C4-2B (cell line): ENCODE measurements around the gene PPP2R1B.

ENCODE experiments used
- H3K27ac ChIP-seq: fragments of 450-650 bp; 2 replicates; pipeline ENCODE4 v1.5.1; 2017
- CTCF ChIP-seq: fragments of 450-650 bp; conservative IDR thresholded peaks from 2 replicates; pipeline ENCODE4 v1.5.1; 2017; ENCODE audit warnings: mild to moderate bottlenecking
- ZFX ChIP-seq: fragments of 450-650 bp; IDR thresholded peaks from 2 replicates; pipeline ENCODE4 v1.6.1; 2017

The PPP2R1B gene

DNA sequence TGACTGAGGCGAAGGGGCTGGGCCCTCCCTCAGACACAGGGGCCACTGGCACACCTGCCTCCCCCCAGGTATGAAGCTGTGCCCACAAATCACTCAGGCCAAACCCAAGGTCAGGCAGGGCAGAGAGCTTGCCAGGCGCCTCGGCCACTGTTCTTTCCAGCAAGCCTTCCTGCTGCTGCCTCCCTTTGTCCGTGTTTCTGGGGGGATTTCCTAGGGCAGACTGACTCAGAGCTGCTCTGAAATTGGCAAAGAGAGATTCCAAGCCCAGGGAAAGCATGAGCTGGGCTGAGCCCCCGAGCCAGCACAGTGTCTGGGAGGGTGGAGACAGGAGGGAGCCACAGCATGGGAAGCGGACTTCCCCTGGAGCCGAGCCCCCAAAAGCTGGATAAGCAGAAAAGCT lies 33.2 kb downstream of the PPP2R1B start:
- no peak overlapping the region for H3K27ac ChIP-seq
- TF ChIP-seq ZFX (no peak), CTCF (no peak)

DNA sequence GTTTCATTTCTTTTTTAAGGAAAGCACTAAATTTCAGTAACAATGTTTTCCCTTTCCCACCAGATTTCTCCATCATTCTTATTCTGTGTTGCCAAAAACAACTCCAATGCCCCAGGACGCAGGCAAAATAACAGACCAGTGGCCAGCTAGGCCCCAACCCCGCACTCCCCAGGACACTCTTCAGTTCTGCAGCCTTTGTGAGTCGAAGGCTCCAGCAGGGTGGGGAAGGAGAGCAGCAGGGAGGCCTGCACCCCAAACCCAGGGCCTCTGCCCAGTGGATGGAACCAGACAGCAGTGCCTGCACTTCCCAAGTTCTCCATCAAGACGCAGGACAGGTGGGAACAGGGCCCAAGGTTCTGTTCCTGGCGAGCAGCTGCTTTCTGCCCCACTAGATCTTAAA lies 34.4 kb downstream of the PPP2R1B start:
- H3K27ac ChIP-seq, result peak overlapping the region; percentile 72
- TF ChIP-seq ZFX (no peak), CTCF (no peak)

GRCh38 chr11:111730871-111731591 lies 35.2 kb downstream of the PPP2R1B start:
- TF ChIP-seq ZFX, result peak; percentile 43; the same call in 1 of the 2 replicates
- TF ChIP-seq CTCF, result no peak
- peak overlapping the region; percentile 72 for H3K27ac ChIP-seq

DNA sequence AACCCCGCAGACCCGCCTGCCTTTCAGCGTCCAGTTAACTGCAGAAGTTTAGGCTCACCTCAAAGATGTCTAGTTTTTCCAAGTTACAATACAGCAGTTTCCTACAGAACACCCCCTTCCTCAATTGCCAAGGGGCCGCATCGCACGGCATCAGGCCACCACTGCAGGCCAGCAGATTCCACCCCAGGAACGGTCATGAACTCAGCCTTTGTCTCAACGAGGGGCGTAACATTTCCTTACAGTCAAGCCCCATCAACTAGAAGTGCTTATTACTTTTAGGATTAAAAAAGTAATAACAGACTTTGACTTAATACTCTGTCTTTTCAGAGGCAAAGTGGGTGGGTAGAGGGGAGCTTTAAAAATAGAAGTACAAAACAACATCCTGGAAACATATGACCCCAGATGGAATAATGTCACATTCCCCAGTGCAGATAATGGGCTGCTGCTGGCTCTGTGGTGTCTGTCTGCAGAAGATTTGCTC lies 36.3 kb downstream of the PPP2R1B start:
- H3K27ac ChIP-seq, result no peak overlapping the region
- no peak for TF ChIP-seq CTCF
- no peak for TF ChIP-seq ZFX

- no peak overlapping the region for H3K27ac ChIP-seq
- TF ChIP-seq ZFX, result no peak
- no peak for TF ChIP-seq CTCF
Observed at GRCh38 chr11:111729071-111729830, 36.9 kb downstream of the PPP2R1B start.

DNA sequence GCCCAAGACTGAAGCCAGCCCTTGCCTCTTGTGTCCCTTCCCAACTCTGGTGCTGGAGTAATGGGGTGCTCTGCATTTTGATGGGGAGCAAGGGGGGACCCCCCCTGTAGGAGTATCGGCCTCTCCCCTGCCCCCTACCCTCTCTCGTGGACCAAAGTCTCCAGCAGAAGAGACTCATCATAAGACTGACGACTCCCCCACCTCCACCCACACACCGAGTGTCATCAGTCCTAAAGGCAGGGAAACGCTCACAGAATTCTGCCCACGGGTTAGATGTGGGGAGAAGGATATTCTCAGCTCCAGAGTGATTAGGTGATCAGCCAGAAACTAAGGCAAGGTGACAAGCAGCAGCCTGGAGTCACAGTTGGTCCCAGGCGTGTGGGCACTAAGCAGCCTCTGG lies 38.8 kb downstream of the PPP2R1B start:
- H3K27ac ChIP-seq, result no peak overlapping the region
- no peak for TF ChIP-seq CTCF
- TF ChIP-seq ZFX, result no peak

DNA sequence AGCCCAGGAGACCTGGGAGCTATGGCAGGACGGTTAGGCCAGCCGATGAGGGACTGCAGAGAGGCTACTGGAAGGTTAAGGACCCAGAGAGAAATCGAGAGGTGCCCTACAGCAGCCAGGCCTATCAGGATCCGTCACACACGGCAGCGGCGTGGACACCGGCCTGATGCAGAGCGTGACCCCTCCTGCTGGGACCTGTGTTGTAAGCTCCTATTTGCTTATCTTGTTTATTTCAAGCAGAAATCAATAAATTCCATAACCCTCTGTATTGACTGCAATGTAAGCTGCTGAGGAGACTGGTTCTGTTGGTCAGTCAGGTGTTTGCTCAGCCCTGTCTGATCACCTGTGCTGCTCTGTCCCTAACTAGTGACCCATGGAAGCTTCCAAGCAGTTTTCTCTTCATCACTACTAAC lies 39.9 kb downstream of the PPP2R1B start:
- no peak for TF ChIP-seq CTCF
- no peak for TF ChIP-seq ZFX
- no peak overlapping the region for H3K27ac ChIP-seq
